Esophagus squamous epithelium (tissue), 5 donors: ENCODE data around the gene LPAR3. TPM values are rescaled to one million over a fixed set of nuclear protein-coding genes. Genes with fewer than 3 reads are reported as not detected.

Experiments
- DNase-seq: peaks from one replicate; lab custom pipeline; 2025; lab: John Stamatoyannopoulos, UW
- H3K27ac ChIP-seq, 4 donors: fragments of 200-600 bp; sonication (generic); one replicate each; pipeline ENCODE4 v1.5.1; 2016 to 2019; ENCODE audit warnings: mild to moderate bottlenecking in 1 of 4
- H3K27me3 ChIP-seq, 4 donors: fragments of 200-600 bp; sonication (generic); 1 replicate in 3 of 4; 2 replicates in 1 of 4; pipeline versions ENCODE4 v1.5.1 to v1.6.0; 2017 to 2021; ENCODE audit warnings: antibody characterized with exemption in 1 of 4
- H3K36me3 ChIP-seq, 3 donors: fragments of 200-600 bp; sonication (generic); one replicate each; pipeline ENCODE4 v1.5.1; 2016 to 2019
- H3K4me1 ChIP-seq, 3 donors: fragments of 200-600 bp; sonication (generic); one replicate each; pipeline ENCODE4 v1.5.1; 2017 to 2019
- H3K4me3 ChIP-seq, 4 donors: fragments of 200-600 bp; sonication (generic); 1 replicate in 3 of 4; 2 replicates in 1 of 4; pipeline ENCODE4 v1.5.1; 2016 to 2019; ENCODE audit warnings: mild to moderate bottlenecking in 2 of 4, moderate library complexity in 1 of 4
- H3K9me3 ChIP-seq, 3 donors: fragments of 200-600 bp; sonication (generic); one replicate each; pipeline ENCODE4 v1.5.1; 2016 to 2019
- POLR2A ChIP-seq, 4 donors: fragments of 450-650 bp; IDR thresholded peaks; one replicate each; pipeline ENCODE4 v1.6.1; 2017; ENCODE audit warnings: antibody characterized with exemption in 4 of 4, mild to moderate bottlenecking in 4 of 4, moderate library complexity in 3 of 4
- WGBS, 2 donors: methylation state at CpG; one replicate each; pipeline ENCODE4 v1.1.5; 2018; 5-methylcytosine and 5-hydroxymethylcytosine counted together
- intact Hi-C: fragments of 100-400 bp; cut with DNase I; formaldehyde crosslinking; loops from one replicate; pipeline ENCODE4 v1.15.0; 2022
- total RNA-seq, 4 donors: library from RNA; depleted of rRNA; stranded (reverse); fragments of >200 nt; gene quantifications; one replicate each; pipeline ENCODE4 v1.1.0, GENCODE V29; 2016
- TF ChIP-seq, protein P1 (sequence below), 6 experiments: fragments of 450-650 bp in 4 of 6; fragments of 200-600 bp in 2 of 6; sonication (generic) in 2 of 6; IDR thresholded peaks; one replicate each; pipeline ENCODE4 v1.5.1; 2016 to 2019; ENCODE audit warnings: antibody characterized with exemption in 6 of 6, mild to moderate bottlenecking in 4 of 6, moderate library complexity in 4 of 6
- donor health status: DM: yes; HTN: yes; CAD: no.

The LPAR3 gene
- total RNA-seq, 4 donors from 2014 or later = 14.9 to 27.1 (median 19.5) TPM

DNA sequence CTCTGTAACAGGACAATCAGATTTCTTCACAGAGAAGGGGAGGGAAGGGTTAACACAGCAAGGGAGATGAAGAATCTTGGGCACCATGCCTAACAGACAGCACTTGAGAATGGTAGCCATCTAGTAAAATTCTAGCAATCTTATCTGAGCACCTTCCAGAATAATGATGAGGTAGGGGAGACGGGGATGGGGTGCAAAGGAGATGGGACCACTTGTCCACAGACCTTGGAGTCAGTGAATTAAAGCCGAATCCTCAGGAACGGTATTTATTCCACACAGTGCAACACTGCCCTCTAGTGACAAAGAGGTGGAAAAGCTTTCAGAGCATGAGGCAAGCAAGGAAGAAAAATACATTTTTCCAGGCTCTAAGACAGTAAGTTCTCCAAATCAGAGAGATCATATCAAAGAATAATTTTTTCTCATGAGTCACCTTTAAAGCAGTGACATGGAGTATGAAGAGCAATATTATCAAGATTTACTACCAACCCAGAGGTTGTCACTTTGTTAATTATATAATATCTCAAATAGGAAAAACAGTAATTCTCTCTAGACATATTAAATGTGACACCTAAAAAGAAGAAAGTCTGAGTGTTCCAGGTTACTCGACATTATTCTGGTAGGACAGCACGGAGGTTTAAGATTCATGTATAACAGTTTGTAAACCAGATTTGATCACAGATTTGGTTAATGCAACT, 43.3 kb upstream of the LPAR3 start:
- WGBS, 2 donors = 1 to 2% methylated on average over 5 of the region's 5 CpGs
- Histone ChIP-seq H3K27ac (no peak overlapping the region), H3K4me3 (no peak overlapping the region), H3K9me3 (no peaks in the 10 kb centered on the region), H3K4me1 (peaks cover 0 to 9% (median 0%) of the 10 kb centered on the region in 3 donors), H3K27me3 (no peaks in the 10 kb centered on the region), H3K36me3 (no peaks in the 10 kb centered on the region)
- TF ChIP-seq, protein P1, sequence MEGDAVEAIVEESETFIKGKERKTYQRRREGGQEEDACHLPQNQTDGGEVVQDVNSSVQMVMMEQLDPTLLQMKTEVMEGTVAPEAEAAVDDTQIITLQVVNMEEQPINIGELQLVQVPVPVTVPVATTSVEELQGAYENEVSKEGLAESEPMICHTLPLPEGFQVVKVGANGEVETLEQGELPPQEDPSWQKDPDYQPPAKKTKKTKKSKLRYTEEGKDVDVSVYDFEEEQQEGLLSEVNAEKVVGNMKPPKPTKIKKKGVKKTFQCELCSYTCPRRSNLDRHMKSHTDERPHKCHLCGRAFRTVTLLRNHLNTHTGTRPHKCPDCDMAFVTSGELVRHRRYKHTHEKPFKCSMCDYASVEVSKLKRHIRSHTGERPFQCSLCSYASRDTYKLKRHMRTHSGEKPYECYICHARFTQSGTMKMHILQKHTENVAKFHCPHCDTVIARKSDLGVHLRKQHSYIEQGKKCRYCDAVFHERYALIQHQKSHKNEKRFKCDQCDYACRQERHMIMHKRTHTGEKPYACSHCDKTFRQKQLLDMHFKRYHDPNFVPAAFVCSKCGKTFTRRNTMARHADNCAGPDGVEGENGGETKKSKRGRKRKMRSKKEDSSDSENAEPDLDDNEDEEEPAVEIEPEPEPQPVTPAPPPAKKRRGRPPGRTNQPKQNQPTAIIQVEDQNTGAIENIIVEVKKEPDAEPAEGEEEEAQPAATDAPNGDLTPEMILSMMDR (IDR thresholded peaks at IDR 0.05) = peak; percentile 73 to 94 (median 86)
- TF ChIP-seq POLR2A (IDR thresholded peaks at IDR 0.05) = no peak
- intact Hi-C loops = loop anchor here (10.0 kb wide), 1 partner anchor 161 kb away; no protein-coding TSS in a partner anchor
- no peak for DNase-seq

DNA sequence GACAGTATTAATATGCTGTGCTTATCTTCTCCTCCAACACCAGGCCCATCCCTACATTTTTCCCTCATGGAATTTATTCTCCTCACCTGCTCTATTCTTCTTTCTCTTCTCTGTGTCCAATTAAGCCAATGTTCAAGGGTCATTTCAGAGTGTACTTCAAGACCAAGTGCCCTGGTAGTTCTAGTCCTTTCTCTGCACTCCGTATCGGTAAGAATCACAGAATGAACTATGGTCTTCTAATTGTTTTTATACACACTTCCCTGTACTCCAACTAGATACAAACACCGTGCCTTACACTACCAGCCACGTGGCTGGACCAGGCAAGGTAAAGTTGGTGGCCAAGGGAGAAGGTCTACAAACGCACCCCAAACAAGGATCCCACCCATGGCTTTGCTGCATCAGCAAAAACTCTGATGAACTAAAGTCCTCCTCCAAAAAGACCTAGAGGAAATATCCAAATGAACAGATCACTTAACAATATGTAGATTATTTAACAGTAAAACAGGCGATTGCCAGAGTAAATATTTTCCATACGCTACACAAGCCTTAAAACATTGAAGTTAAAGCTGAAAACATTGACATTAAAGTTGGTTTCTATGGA, 40.1 kb upstream of the LPAR3 start:
- no peaks in the 10 kb centered on the region for H3K9me3 ChIP-seq
- no peak for DNase-seq
- no peaks in the 10 kb centered on the region for H3K27me3 ChIP-seq
- no peak overlapping the region for H3K27ac ChIP-seq
- peaks cover 0 to 4% (median 0%) of the 10 kb centered on the region in 3 donors for H3K4me1 ChIP-seq
- no peak overlapping the region for H3K4me3 ChIP-seq
- 77 to 90% methylated on average over 7 of the region's 7 CpGs for WGBS, 2 donors
- H3K36me3 ChIP-seq = no peaks in the 10 kb centered on the region
- TF ChIP-seq, protein P1 (IDR thresholded peaks at IDR 0.05) = no peak
- no peak for TF ChIP-seq POLR2A (IDR thresholded peaks at IDR 0.05)
- intact Hi-C loops = loop anchor here (10.0 kb wide), 1 partner anchor 158 kb away; no protein-coding TSS in a partner anchor

DNA sequence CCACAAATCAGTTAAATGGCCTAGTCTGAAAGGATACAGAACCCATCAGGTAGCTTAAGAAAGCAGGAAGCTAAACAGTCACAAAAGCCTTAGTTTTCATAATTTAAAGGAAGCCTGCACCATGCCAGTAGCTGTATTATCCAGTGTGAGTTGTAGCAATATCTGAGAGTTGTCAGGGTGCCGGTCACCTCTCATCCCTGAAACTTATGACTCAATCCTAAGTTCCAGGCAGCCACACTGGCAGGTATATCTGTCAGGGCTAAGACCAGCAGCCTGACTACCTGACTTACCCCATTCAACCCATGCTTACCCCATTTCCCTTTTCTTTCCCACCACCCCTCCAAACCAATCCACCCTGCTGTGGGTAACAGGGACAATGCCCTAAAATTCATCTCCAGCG, 37.8 kb upstream of the LPAR3 start:
- WGBS, 2 donors = 80 to 87% methylated on average over 2 of the region's 2 CpGs

DNA sequence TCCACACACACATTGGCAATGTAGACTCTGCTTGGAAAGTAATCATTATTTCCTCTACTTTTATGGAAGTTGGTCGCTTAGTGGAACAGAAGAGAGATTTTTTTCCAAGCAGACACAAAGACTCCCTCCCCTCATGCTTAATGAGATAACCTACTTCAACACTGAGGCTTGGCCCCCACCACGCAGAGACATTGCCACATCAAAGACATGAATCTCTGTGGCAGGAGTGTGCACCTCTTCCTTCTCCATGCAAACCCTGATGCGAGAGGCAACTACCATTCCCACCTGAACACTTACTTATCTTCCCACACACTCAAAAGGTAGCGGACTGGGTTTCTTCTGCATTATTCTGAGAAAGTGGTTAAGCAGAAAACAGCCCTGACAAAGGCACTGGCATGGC, 37.3 kb upstream of the LPAR3 start:
- H3K4me1 ChIP-seq = no peaks in the 10 kb centered on the region
- no peak overlapping the region for H3K4me3 ChIP-seq
- H3K9me3 ChIP-seq = no peaks in the 10 kb centered on the region
- intact Hi-C loops = loop anchor here (10.0 kb wide), 1 partner anchor 156 kb away; no protein-coding TSS in a partner anchor
- H3K27ac ChIP-seq = no peak overlapping the region
- H3K27me3 ChIP-seq = no peaks in the 10 kb centered on the region
- WGBS, 2 donors = 88 to 95% methylated on average over 4 of the region's 4 CpGs
- H3K36me3 ChIP-seq = no peaks in the 10 kb centered on the region
- DNase-seq = no peak
- TF ChIP-seq, protein P1 (IDR thresholded peaks at IDR 0.05) = no peak
- TF ChIP-seq POLR2A (IDR thresholded peaks at IDR 0.05) = no peak

More for the DNA sequence above, 37.8 kb upstream of the LPAR3 start:
- no peaks in the 10 kb centered on the region for H3K4me1 ChIP-seq
- H3K9me3 ChIP-seq = no peaks in the 10 kb centered on the region
- TF ChIP-seq POLR2A (IDR thresholded peaks at IDR 0.05) = no peak
- TF ChIP-seq, protein P1 (IDR thresholded peaks at IDR 0.05) = no peak
- H3K36me3 ChIP-seq = no peaks in the 10 kb centered on the region
- H3K27ac ChIP-seq = no peak overlapping the region
- intact Hi-C loops = loop anchor here (10.0 kb wide), 1 partner anchor 156 kb away; no protein-coding TSS in a partner anchor
- no peak for DNase-seq
- no peaks in the 10 kb centered on the region for H3K27me3 ChIP-seq
- H3K4me3 ChIP-seq = no peak overlapping the region

DNA sequence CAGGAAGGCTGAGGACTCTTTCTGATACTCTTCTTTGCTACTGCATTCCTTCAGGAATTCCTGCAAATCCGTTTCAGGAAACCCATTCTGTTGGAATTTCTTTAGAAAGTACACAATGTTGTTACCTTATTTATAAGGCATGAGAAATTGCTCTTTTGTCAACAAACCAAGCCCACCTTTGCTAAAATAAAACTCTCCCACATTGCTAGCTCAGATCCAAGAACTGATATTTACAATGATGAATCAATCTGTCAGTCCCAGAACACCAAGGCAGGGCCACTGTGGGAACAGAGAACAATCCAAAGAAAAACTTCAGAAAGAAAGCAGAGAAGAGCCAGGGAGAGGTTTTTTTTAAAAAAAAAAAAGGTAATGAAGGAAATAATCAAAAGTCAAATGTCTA, 36.6 kb upstream of the LPAR3 start:
- no peak overlapping the region for H3K27ac ChIP-seq
- WGBS, 2 donors = 78 to 80% methylated on average over 1 of the region's 1 CpG
- DNase-seq = no peak

More for the DNA sequence above, 36.6 kb upstream of the LPAR3 start:
- intact Hi-C loops = no loop called here
- H3K36me3 ChIP-seq = no peaks in the 10 kb centered on the region
- H3K27me3 ChIP-seq = no peaks in the 10 kb centered on the region
- H3K9me3 ChIP-seq = no peaks in the 10 kb centered on the region
- TF ChIP-seq, protein P1 (IDR thresholded peaks at IDR 0.05) = no peak
- no peak for TF ChIP-seq POLR2A (IDR thresholded peaks at IDR 0.05)
- H3K4me1 ChIP-seq = peaks cover 0 to under 1% (median 0%) of the 10 kb centered on the region in 3 donors
- no peak overlapping the region for H3K4me3 ChIP-seq
